K562 (cell line): Measurements from ENCODE around the gene ODF4. TPM values are rescaled to one million over a fixed set of nuclear protein-coding genes. Genes with fewer than 3 reads are reported as not detected.

Experiments used
- ATAC-seq: fragments of 200-7000 bp; cut with Tn5 transposase; 3 replicates; pipeline ENCODE4 v1.9.1; 2020; ENCODE audit warnings: moderate library complexity
- BruUV-seq: library from RNA; stranded (reverse); fragments of 400-500 nt; replicated peaks from 2 replicates; lab custom pipeline; 2021; lab: Mats Ljungman, UMichigan
- CTCF ChIA-PET: fragments of 300-600 bp; formaldehyde crosslinking; extraction: SDS; loops from one replicate; lab custom pipeline; 2021; ENCODE audit warnings: low intra/inter-chr PET ratio; lab: Yijun Ruan, JAX
- POLR2A ChIA-PET: fragments of 300-600, 350-650 bp; sonication (Branson Sonifier 250); formaldehyde crosslinking; extraction: SDS; loops from one replicate; lab custom pipeline; 2021; ENCODE audit warnings: antibody characterized with exemption, inconsistent platforms; lab: Yijun Ruan, JAX
- DNase-seq, 4 experiments: peaks; one replicate each; pipeline versions ENCODE4 v3.0.0 to v3.0.0-alpha.2; 2011 to 2018; ENCODE audit warnings: low spot score in 3 of 4, mixed read lengths in 3 of 4; ENCODE audit errors: extremely low read depth in 1 of 4
- FAIRE-seq: peaks from 2 replicates; lab custom pipeline; 2011; peaks lifted over from hg19 to GRCh38; lab: Jason Lieb, UNC
- H2AFZ ChIP-seq: 2 replicates; pipeline ENCODE4 v1.6.0; 2011; ENCODE audit warnings: low read depth, low read length, control low read depth, inconsistent platforms
- H3K27ac ChIP-seq: fragments of 200-600 bp; 3 replicates; pipeline ENCODE4 v1.8.0; 2011; ENCODE audit warnings: low read depth, mild to moderate bottlenecking, control low read depth, inconsistent platforms, low read length, moderate library complexity, mixed read lengths; ENCODE audit errors: extremely low read depth
- H3K27me3 ChIP-seq, 2 experiments: fragments of 300-600 bp in 1 of 2; 2 replicates in 1 of 2; 3 replicates in 1 of 2; pipeline versions ENCODE4 v1.6.0 to v1.8.0; 2011; ENCODE audit warnings: inconsistent platforms in 2 of 2, low read length in 2 of 2, mild to moderate bottlenecking in 1 of 2, mixed read lengths in 1 of 2, moderate library complexity in 1 of 2; ENCODE audit not compliant: control insufficient read depth in 2 of 2, insufficient read depth in 2 of 2
- H3K36me3 ChIP-seq: fragments of 300-600 bp; 3 replicates; pipeline ENCODE4 v1.8.0; 2011; ENCODE audit warnings: mild to moderate bottlenecking, low read length, inconsistent platforms; ENCODE audit not compliant: control insufficient read depth, insufficient read depth
- H3K4me1 ChIP-seq, 2 experiments: fragments of 200-600 bp in 1 of 2; replicated peaks in 1 of 2; 2 replicates in 1 of 2; 3 replicates in 1 of 2; pipeline versions ENCODE4 v1.5.1 to v1.8.0; 2011; ENCODE audit warnings: inconsistent platforms in 2 of 2, low read length in 2 of 2, mild to moderate bottlenecking in 1 of 2, mixed read lengths in 1 of 2, moderate library complexity in 1 of 2; ENCODE audit not compliant: control insufficient read depth in 2 of 2, insufficient read depth in 2 of 2
- H3K4me2 ChIP-seq: 2 replicates; pipeline ENCODE4 v1.6.1; 2011; ENCODE audit warnings: low read length, control low read depth, inconsistent platforms, mixed read lengths; ENCODE audit not compliant: insufficient read depth
- H3K4me3 ChIP-seq: fragments of 200-600 bp; sonication (generic), shearing (Covaris generic); 2 replicates; pipeline ENCODE4 v1.5.1; 2016; ENCODE audit warnings: control low read depth, inconsistent platforms
- H3K79me2 ChIP-seq: fragments of 200-600 bp; 3 replicates; pipeline ENCODE4 v1.8.0; 2011; ENCODE audit warnings: low read length, inconsistent platforms; ENCODE audit not compliant: control insufficient read depth, insufficient read depth
- H3K9ac ChIP-seq, 2 experiments: 2 replicates each; pipeline versions ENCODE4 v1.6.0 to v1.6.1; 2011; ENCODE audit warnings: low read depth in 2 of 2, low read length in 2 of 2, control low read depth in 1 of 2, inconsistent platforms in 1 of 2, mild to moderate bottlenecking in 1 of 2, mixed read lengths in 1 of 2; ENCODE audit not compliant: insufficient read depth in 1 of 2
- H3K9me1 ChIP-seq: one replicate; pipeline ENCODE4 v1.6.0; 2011; ENCODE audit warnings: inconsistent platforms, mild to moderate bottlenecking, low read length, moderate library complexity; ENCODE audit not compliant: control insufficient read depth, insufficient read depth
- H3K9me3 ChIP-seq: replicated peaks from 2 replicates; pipeline ENCODE4 v1.5.1; 2011; ENCODE audit warnings: low read depth, low read length, inconsistent platforms; ENCODE audit not compliant: control insufficient read depth, insufficient read depth
- H4K20me1 ChIP-seq: replicated peaks from 2 replicates; pipeline ENCODE4 v1.6.1; 2011; ENCODE audit warnings: low read length, inconsistent platforms, mixed read lengths; ENCODE audit not compliant: control insufficient read depth, insufficient read depth
- CBX1 ChIP-seq: sonication (generic); IDR thresholded peaks from 2 replicates; pipeline ENCODE4 v1.6.1; 2016; ENCODE audit warnings: antibody characterized with exemption, low read depth, mild to moderate bottlenecking
- HMGXB4 ChIP-seq: sonication (generic); formaldehyde crosslinking; IDR thresholded peaks from 2 replicates; pipeline ENCODE4 v1.8.1; 2023; ENCODE audit warnings: mild to moderate bottlenecking, missing genetic modification reagents
- RFX7 ChIP-seq: fragments of 250-450 bp; sonication (Bioruptor Pico); IDR thresholded peaks from 2 replicates; pipeline ENCODE4 v1.5.1; 2021; ENCODE audit warnings: mild to moderate bottlenecking
- ZBTB1 ChIP-seq: sonication (generic); formaldehyde crosslinking; IDR thresholded peaks from 2 replicates; pipeline ENCODE4 v1.8.1; 2023; ENCODE audit warnings: missing genetic modification reagents, low read depth, mild to moderate bottlenecking, borderline replicate concordance
- ZNF644 ChIP-seq: fragments of 200-800 bp; sonication (Bioruptor generic); IDR thresholded peaks from 2 replicates; pipeline ENCODE4 v1.6.1; 2016; ENCODE audit warnings: low read depth, missing genetic modification characterization, missing compliant biosample characterization
- WGBS: fragments of 100-300 bp; shearing (Covaris generic); methylation state at CpG from one replicate; pipeline ENCODE4 v1.1.6; 2016; ENCODE audit warnings: low coverage, mixed read lengths; ENCODE audit not compliant: insufficient coverage; ENCODE audit errors: missing lambda C conversion rate; 5-methylcytosine and 5-hydroxymethylcytosine counted together
- in situ Hi-C: fragments of 300-500 bp; cut with MboI; formaldehyde crosslinking; loops from 4 replicates; pipeline ENCODE4 v1.15.0; 2018; ENCODE audit warnings: inconsistent platforms, mixed read lengths
- intact Hi-C: fragments of 100-400 bp; cut with micrococcal nuclease; formaldehyde crosslinking; loops from 2 replicates; pipeline ENCODE4 v1.14.2; 2022
- polyA plus RNA-seq, 8 experiments: library from polyadenylated mRNA; depleted of rRNA in 4 of 8; stranded (reverse) in 5 of 8; unstranded in 3 of 8; fragments of >200 nt; fragmentation: Nextera tagmentation in 2 of 8; fragmentation: Illumina TruSeq in 1 of 8; extraction: Ambion mirVana in 2 of 8; extraction: Trizol in 1 of 8; gene quantifications; 2 replicates each; pipeline versions ENCODE4 v1.2.1 to v1.2.3, GENCODE V29; 2011 to 2014; ENCODE audit warnings: inconsistent platforms in 1 of 8, missing spikeins in 1 of 8
- total RNA-seq, 7 experiments: library from RNA; depleted of rRNA in 6 of 7; stranded (reverse); fragments of >200 nt in 6 of 7; fragmentation: Illumina TruSeq in 2 of 7; extraction: Trizol in 2 of 7; gene quantifications; 2 replicates each; pipeline versions ENCODE4 v1.2.1 to v1.2.3, GENCODE V29; 2011 to 2021; ENCODE audit warnings: low replicate concordance in 1 of 7

The ODF4 gene
- total and polyA plus RNA-seq, 9 of the 15 experiments (the other 6 are each of a cell fraction or from before 2014, with no cell fraction given), result not detected

- TF ChIP-seq ZNF644 (no peak), ZBTB1 (CRISPR knock-in tag) (no peak), CBX1 (no peak), HMGXB4 (CRISPR knock-in tag) (no peak)
- TF ChIP-seq, all 486 proteins: peak for 0
Measured at GRCh38 chr17:8332688-8333087, 7.0 kb upstream of the ODF4 start (continued).

- ChIA-PET CTCF (no interaction called here), POLR2A (no interaction called here)
- H3K9ac ChIP-seq, result no peak overlapping the region
- 59% methylated on average over 4 of the region's 4 CpGs for WGBS
- no peak overlapping the region for H3K4me2 ChIP-seq
- H3K36me3 ChIP-seq, result no peaks in the 10 kb centered on the region
- no peak for DNase-seq
- H3K27me3 ChIP-seq, result no peaks in the 10 kb centered on the region
- FAIRE-seq, result no peak
- intact Hi-C loops (no loop called here), in situ Hi-C loops (no loop called here)
- H3K79me2 ChIP-seq, result no peaks in the 10 kb centered on the region
- no peak for ATAC-seq
- TF ChIP-seq RFX7 (CRISPR knock-in tag), result no peak
- H3K4me3 ChIP-seq, result no peak overlapping the region
- peaks cover 4 to 6% of the 10 kb centered on the region in 2 experiments; a peak in 4 of 5 replicates for H3K4me1 ChIP-seq
- no peaks in the 10 kb centered on the region for H4K20me1 ChIP-seq
- no peak overlapping the region for H3K27ac ChIP-seq
- no peak overlapping the region for H2AFZ ChIP-seq
- H3K9me3 ChIP-seq, result no peaks in the 10 kb centered on the region
- no TSS peak for BruUV-seq
- no peaks in the 10 kb centered on the region for H3K9me1 ChIP-seq
Measured at GRCh38 chr17:8333281-8333680, 6.4 kb upstream of the ODF4 start.
